GM12878 (cell line): ENCODE measurements around the gene OPN4. TPM values are rescaled to one million over a fixed set of nuclear protein-coding genes. Genes with fewer than 3 reads are reported as not detected.

Source experiments
- ATAC-seq: fragments of 200-7000 bp; cut with Tn5 transposase; 3 replicates; pipeline ENCODE4 v1.9.1; 2020; ENCODE audit warnings: mild to moderate bottlenecking, moderate library complexity
- BruUV-seq: library from RNA; stranded (reverse); fragments of 400-500 nt; replicated peaks from 2 replicates; lab custom pipeline; 2021; lab: Mats Ljungman, UMichigan
- CTCF ChIA-PET: fragments of 300-600 bp; sonication (Branson Sonifier 250); formaldehyde crosslinking; extraction: SDS; loops from one replicate; lab custom pipeline; 2021; ENCODE audit warnings: inconsistent platforms; lab: Yijun Ruan, JAX
- POLR2A ChIA-PET: fragments of 350-600 bp; formaldehyde crosslinking; extraction: SDS; loops from one replicate; lab custom pipeline; 2021; ENCODE audit warnings: inconsistent platforms; lab: Charles Lee
- RAD21 ChIA-PET: fragments of 300-600 bp; sonication (Branson Sonifier 250); formaldehyde crosslinking; loops from one replicate; lab custom pipeline; 2023; ENCODE audit warnings: antibody characterized with exemption; ENCODE audit not compliant: unreplicated experiment; lab: Charles Lee
- SMC1A ChIA-PET: fragments of 300-600 bp; sonication (Branson Sonifier 250); formaldehyde crosslinking; loops from one replicate; lab custom pipeline; 2023; ENCODE audit not compliant: unreplicated experiment, uncharacterized antibody; lab: Charles Lee
- DNase-seq: peaks from one replicate; pipeline ENCODE4 v3.0.0-alpha.2; 2011; ENCODE audit warnings: low read depth, low spot score
- FAIRE-seq: peaks from 3 replicates; lab custom pipeline; 2011; peaks lifted over from hg19 to GRCh38; lab: Jason Lieb, UNC
- H2AFZ ChIP-seq: 2 replicates; pipeline ENCODE4 v1.6.0; 2011; ENCODE audit warnings: low read depth, low read length, control low read depth; ENCODE audit not compliant: control insufficient read depth
- H3K27ac ChIP-seq: 2 replicates; pipeline ENCODE4 v1.5.1; 2011; ENCODE audit warnings: control low read depth; ENCODE audit not compliant: control insufficient read depth, insufficient read depth
- H3K27me3 ChIP-seq, 2 experiments: replicated peaks in 1 of 2; 2 replicates each; pipeline versions ENCODE4 v1.6.0 to v1.6.1; 2011; ENCODE audit warnings: low read length in 1 of 2; ENCODE audit not compliant: control insufficient read depth in 2 of 2, insufficient read depth in 2 of 2
- H3K36me3 ChIP-seq, 2 experiments: 2 replicates each; pipeline ENCODE4 v1.5.1; 2011; ENCODE audit warnings: low read length in 1 of 2; ENCODE audit not compliant: control insufficient read depth in 2 of 2, insufficient read depth in 2 of 2
- H3K4me1 ChIP-seq: 2 replicates; pipeline ENCODE4 v1.6.1; 2011; ENCODE audit warnings: mild to moderate bottlenecking, low read length, moderate library complexity, mixed read lengths; ENCODE audit not compliant: control insufficient read depth, insufficient read depth
- H3K4me2 ChIP-seq: 2 replicates; pipeline ENCODE4 v1.6.0; 2011; ENCODE audit warnings: control low read depth; ENCODE audit not compliant: control insufficient read depth, insufficient read depth
- H3K4me3 ChIP-seq: fragments of 200-600 bp; sonication (generic); 2 replicates; pipeline ENCODE4 v1.5.1; 2016
- H3K79me2 ChIP-seq: 2 replicates; pipeline ENCODE4 v1.6.0; 2011; ENCODE audit warnings: low read length; ENCODE audit not compliant: control insufficient read depth, insufficient read depth
- H3K9ac ChIP-seq: 2 replicates; pipeline ENCODE4 v1.8.0; 2011; ENCODE audit warnings: low read length, control low read depth, mixed read lengths; ENCODE audit not compliant: control insufficient read depth, insufficient read depth
- H3K9me3 ChIP-seq: replicated peaks from 3 replicates; pipeline ENCODE4 v1.5.1; 2011; ENCODE audit warnings: mild to moderate bottlenecking, low read length; ENCODE audit not compliant: control insufficient read depth, insufficient read depth
- H4K20me1 ChIP-seq: 2 replicates; pipeline ENCODE4 v1.6.0; 2011; ENCODE audit not compliant: control insufficient read depth, insufficient read depth
- CHD2 ChIP-seq: IDR thresholded peaks from 2 replicates; pipeline ENCODE4 v1.6.1; 2011; ENCODE audit warnings: low read depth, low read length, improper control_type of control experiment, borderline replicate concordance
- CREB1 ChIP-seq: IDR thresholded peaks from 2 replicates; pipeline ENCODE4 v1.6.1; 2012; ENCODE audit warnings: low read depth, mild to moderate bottlenecking, inconsistent platforms
- ETV6 ChIP-seq, 2 experiments: fragments of 450-650 bp in 1 of 2; IDR thresholded peaks in 1 of 2; conservative IDR thresholded peaks in 1 of 2; 2 replicates each; pipeline ENCODE4 v1.6.1; 2014; ENCODE audit warnings: antibody characterized with exemption in 1 of 2, borderline replicate concordance in 1 of 2, low read depth in 1 of 2, mild to moderate bottlenecking in 1 of 2, moderate library complexity in 1 of 2
- FOXM1 ChIP-seq: IDR thresholded peaks from 2 replicates; pipeline ENCODE4 v1.6.1; 2012; ENCODE audit warnings: low read depth, mild to moderate bottlenecking, inconsistent platforms, low read length, moderate library complexity
- IKZF1 ChIP-seq: fragments of 450-650 bp; conservative IDR thresholded peaks from 2 replicates; pipeline ENCODE4 v1.6.1; 2017; ENCODE audit warnings: antibody characterized with exemption, mild to moderate bottlenecking
- LARP7 ChIP-seq: fragments of 450-650 bp; IDR thresholded peaks from 2 replicates; pipeline ENCODE4 v1.6.1; 2017; ENCODE audit warnings: mild to moderate bottlenecking
- MEF2A ChIP-seq: IDR thresholded peaks from 2 replicates; pipeline ENCODE4 v1.6.1; 2011; ENCODE audit warnings: low read depth, mild to moderate bottlenecking, low read length, moderate library complexity; ENCODE audit not compliant: insufficient read depth
- PML ChIP-seq: IDR thresholded peaks from 2 replicates; pipeline ENCODE4 v1.6.1; 2012; ENCODE audit warnings: low read length, inconsistent platforms
- POLR2AphosphoS5 ChIP-seq: IDR thresholded peaks from 2 replicates; pipeline ENCODE4 v1.6.1; 2011; ENCODE audit warnings: mild to moderate bottlenecking, low read length, inconsistent platforms
- RB1 ChIP-seq: fragments of 450-650 bp; formaldehyde crosslinking; IDR thresholded peaks from 2 replicates; pipeline ENCODE4 v1.6.1; 2017; ENCODE audit warnings: mild to moderate bottlenecking, borderline replicate concordance
- RUNX3 ChIP-seq: IDR thresholded peaks from 2 replicates; pipeline ENCODE4 v1.6.1; 2012; ENCODE audit warnings: low read length, inconsistent platforms
- SUPT20H ChIP-seq: IDR thresholded peaks from 2 replicates; pipeline ENCODE4 v1.6.1; 2011; ENCODE audit warnings: low read depth, mild to moderate bottlenecking, low read length, moderate library complexity, borderline replicate concordance; ENCODE audit not compliant: control insufficient read depth
- TBL1XR1 ChIP-seq: IDR thresholded peaks from 2 replicates; pipeline ENCODE4 v1.6.1; 2012; ENCODE audit warnings: low read depth, low read length, improper control_type of control experiment
- WGBS: methylation state at CpG from one replicate; pipeline ENCODE4 v1.1.6; 2016; ENCODE audit warnings: low lambda C conversion rate; ENCODE audit not compliant: insufficient replicate concordance, insufficient coverage; ENCODE audit errors: missing lambda C conversion rate; 5-methylcytosine and 5-hydroxymethylcytosine counted together
- in situ Hi-C: fragments of 300-500 bp; cut with MboI; formaldehyde crosslinking; loops from 9 replicates; pipeline ENCODE4 v1.14.3; 2018; ENCODE audit warnings: mixed read lengths
- intact Hi-C: fragments of 100-400 bp; cut with micrococcal nuclease; formaldehyde crosslinking; loops from one replicate; pipeline ENCODE4 v1.14.2; 2022; ENCODE audit not compliant: unreplicated experiment
- polyA plus RNA-seq, 11 experiments: library from polyadenylated mRNA; depleted of rRNA in 4 of 11; unstranded in 6 of 11; stranded (reverse) in 5 of 11; fragments of >200 nt; fragmentation: Nextera tagmentation in 4 of 11; fragmentation: Illumina TruSeq in 1 of 11; extraction: Ambion mirVana in 4 of 11; extraction: Trizol in 1 of 11; gene quantifications; 1 replicate in 1 of 11; 2 replicates in 10 of 11; pipeline versions ENCODE4 v1.2.1 to v1.2.3, GENCODE V29; 2011 to 2016; ENCODE audit warnings: inconsistent platforms in 2 of 11, missing spikeins in 2 of 11, low read depth in 1 of 11
- total RNA-seq, 4 experiments: library from RNA; depleted of rRNA in 3 of 4; stranded (reverse); fragments of >200 nt in 3 of 4; fragmentation: Illumina TruSeq in 1 of 4; extraction: Trizol in 1 of 4; gene quantifications; 2 replicates each; pipeline versions ENCODE4 v1.2.1 to v1.2.3, GENCODE V29; 2013 to 2021
- TF ChIP-seq, protein P1 (sequence below): fragments of 450-650 bp; IDR thresholded peaks from 2 replicates; pipeline ENCODE4 v1.6.1; 2017; ENCODE audit warnings: mild to moderate bottlenecking
- TF ChIP-seq, protein P2 (sequence below): IDR thresholded peaks from 2 replicates; pipeline ENCODE4 v1.6.1; 2012; ENCODE audit warnings: low read depth, low read length, improper control_type of control experiment
- TF ChIP-seq, protein P3 (sequence below): fragments of 450-650 bp; IDR thresholded peaks from 2 replicates; pipeline ENCODE4 v1.6.1; 2016; ENCODE audit warnings: mild to moderate bottlenecking
- TF ChIP-seq, protein P4 (sequence below): fragments of 450-650 bp; IDR thresholded peaks from 2 replicates; pipeline ENCODE4 v1.6.1; 2017; ENCODE audit warnings: low read depth, mild to moderate bottlenecking, moderate library complexity

Gene OPN4
- total and polyA plus RNA-seq, 10 of the 15 experiments (the other 5 are each of a cell fraction or from before 2014, with no cell fraction given), result not detected

DNA sequence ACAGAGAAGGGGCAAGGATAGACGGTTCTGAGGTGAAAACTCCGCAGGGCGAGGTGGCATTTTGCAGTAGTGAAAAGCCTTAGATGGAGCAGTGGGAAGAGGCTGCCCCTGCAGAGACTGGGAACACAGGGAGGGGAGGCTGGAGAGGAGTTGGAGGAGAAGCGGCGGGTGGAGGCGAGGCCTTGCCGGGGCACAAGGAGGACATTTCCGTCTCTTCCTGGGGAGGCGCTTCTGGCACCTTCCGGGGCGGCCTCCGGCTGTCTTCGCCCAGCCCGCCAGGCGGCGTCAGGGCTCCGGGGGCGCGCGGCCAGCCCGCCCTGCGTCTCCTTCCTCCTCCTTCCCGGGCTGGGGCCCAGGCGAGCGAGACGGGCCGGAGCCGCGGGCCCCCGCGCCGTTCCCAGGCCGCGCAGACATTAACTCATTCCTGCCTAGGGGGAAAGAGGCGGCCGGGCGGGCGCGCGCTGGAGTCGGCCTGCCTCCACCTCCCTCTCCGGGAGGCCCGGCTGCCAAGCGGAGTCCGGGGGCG, 56.7 kb downstream of the OPN4 start:
- DNase-seq, result peak; percentile 45
- H3K4me1 ChIP-seq, result peaks cover 4% of the 10 kb centered on the region; the same call in 1 of the 2 replicates
- ChIA-PET POLR2A (interaction anchor here (0.6 to 1.8 kb wide), 2 partner anchors 46 to 260 kb away, joined by 3 to 13 read pairs; partner anchors contain the start of gene BMPR1A), RAD21 (interaction anchor here (1.5 to 2.3 kb wide), 2 partner anchors 168 to 188 kb away, joined by 4 to 12 read pairs; no protein-coding TSS in a partner anchor), SMC1A (interaction anchor here (1.5 kb wide), 1 partner anchor 176 kb away, joined by 3 read pairs; no protein-coding TSS in a partner anchor), CTCF (interaction anchor here (2.8 kb wide), 1 partner anchor 189 kb away, joined by 24 read pairs; no protein-coding TSS in a partner anchor)
- H4K20me1 ChIP-seq, result no peaks in the 10 kb centered on the region
- peak overlapping the region; percentile 91 for H3K4me2 ChIP-seq
- BruUV-seq, result no TSS peak
- intact Hi-C loops (loop anchor here (1.0 to 10.0 kb wide), 3 partner anchors 46 to 188 kb away; partner anchors contain the start of gene BMPR1A), in situ Hi-C loops (no loop called here)
- peak overlapping the region; percentile 73 for H3K27ac ChIP-seq
- H3K4me3 ChIP-seq, result peak overlapping the region; percentile 92
- 12% methylated on average over 16 of the region's 46 CpGs for WGBS
- no peaks in the 10 kb centered on the region for H3K36me3 ChIP-seq
- FAIRE-seq, result peak; percentile 31
- H3K79me2 ChIP-seq, result no peaks in the 10 kb centered on the region
- H3K27me3 ChIP-seq, result no peaks in the 10 kb centered on the region
- H2AFZ ChIP-seq, result peak overlapping the region; percentile 99
- H3K9me3 ChIP-seq, result no peaks in the 10 kb centered on the region
- ATAC-seq, result peak; percentile 94
- peak overlapping the region; percentile 91 for H3K9ac ChIP-seq
- TF ChIP-seq, protein P1, sequence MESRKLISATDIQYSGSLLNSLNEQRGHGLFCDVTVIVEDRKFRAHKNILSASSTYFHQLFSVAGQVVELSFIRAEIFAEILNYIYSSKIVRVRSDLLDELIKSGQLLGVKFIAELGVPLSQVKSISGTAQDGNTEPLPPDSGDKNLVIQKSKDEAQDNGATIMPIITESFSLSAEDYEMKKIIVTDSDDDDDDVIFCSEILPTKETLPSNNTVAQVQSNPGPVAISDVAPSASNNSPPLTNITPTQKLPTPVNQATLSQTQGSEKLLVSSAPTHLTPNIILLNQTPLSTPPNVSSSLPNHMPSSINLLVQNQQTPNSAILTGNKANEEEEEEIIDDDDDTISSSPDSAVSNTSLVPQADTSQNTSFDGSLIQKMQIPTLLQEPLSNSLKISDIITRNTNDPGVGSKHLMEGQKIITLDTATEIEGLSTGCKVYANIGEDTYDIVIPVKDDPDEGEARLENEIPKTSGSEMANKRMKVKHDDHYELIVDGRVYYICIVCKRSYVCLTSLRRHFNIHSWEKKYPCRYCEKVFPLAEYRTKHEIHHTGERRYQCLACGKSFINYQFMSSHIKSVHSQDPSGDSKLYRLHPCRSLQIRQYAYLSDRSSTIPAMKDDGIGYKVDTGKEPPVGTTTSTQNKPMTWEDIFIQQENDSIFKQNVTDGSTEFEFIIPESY, result no peak
- TF ChIP-seq RUNX3, result peak; percentile 25; the same call in 1 of the 2 replicates
- peak in 1 of 2 experiments; percentile 67; a peak in 2 of 4 replicates for TF ChIP-seq ETV6 (conservative IDR thresholded peaks at IDR 0.05 in 1 of 2, IDR thresholded peaks at IDR 0.05 in 1 of 2; ENCODE audit: borderline replicate concordance in 1 of 2, low read depth in 1 of 2)
- TF ChIP-seq LARP7, result 0 out of 2 replicates have a peak, but pooled peaks have one; percentile 81
- peak; percentile 94 for TF ChIP-seq IKZF1
- TF ChIP-seq, protein P2, sequence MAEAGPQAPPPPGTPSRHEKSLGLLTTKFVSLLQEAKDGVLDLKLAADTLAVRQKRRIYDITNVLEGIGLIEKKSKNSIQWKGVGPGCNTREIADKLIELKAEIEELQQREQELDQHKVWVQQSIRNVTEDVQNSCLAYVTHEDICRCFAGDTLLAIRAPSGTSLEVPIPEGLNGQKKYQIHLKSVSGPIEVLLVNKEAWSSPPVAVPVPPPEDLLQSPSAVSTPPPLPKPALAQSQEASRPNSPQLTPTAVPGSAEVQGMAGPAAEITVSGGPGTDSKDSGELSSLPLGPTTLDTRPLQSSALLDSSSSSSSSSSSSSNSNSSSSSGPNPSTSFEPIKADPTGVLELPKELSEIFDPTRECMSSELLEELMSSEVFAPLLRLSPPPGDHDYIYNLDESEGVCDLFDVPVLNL, result peak; percentile 27; the same call in 1 of the 2 replicates
- 0 out of 2 replicates have a peak, but pooled peaks have one; percentile 33 for TF ChIP-seq FOXM1
- TF ChIP-seq RB1, result peak; percentile 69; the same call in 1 of the 2 replicates
- 0 out of 2 replicates have a peak, but pooled peaks have one; percentile 48 for TF ChIP-seq PML
- no peak for TF ChIP-seq CHD2
- 0 out of 2 replicates have a peak, but pooled peaks have one; percentile 30 for TF ChIP-seq TBL1XR1
- TF ChIP-seq, protein P3, sequence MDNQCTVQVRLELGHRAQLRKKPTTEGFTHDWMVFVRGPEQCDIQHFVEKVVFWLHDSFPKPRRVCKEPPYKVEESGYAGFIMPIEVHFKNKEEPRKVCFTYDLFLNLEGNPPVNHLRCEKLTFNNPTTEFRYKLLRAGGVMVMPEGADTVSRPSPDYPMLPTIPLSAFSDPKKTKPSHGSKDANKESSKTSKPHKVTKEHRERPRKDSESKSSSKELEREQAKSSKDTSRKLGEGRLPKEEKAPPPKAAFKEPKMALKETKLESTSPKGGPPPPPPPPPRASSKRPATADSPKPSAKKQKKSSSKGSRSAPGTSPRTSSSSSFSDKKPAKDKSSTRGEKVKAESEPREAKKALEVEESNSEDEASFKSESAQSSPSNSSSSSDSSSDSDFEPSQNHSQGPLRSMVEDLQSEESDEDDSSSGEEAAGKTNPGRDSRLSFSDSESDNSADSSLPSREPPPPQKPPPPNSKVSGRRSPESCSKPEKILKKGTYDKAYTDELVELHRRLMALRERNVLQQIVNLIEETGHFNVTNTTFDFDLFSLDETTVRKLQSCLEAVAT, result peak; percentile 96
- no peak for TF ChIP-seq MEF2A
- no peak for TF ChIP-seq SUPT20H
- TF ChIP-seq POLR2AphosphoS5, result peak; percentile 62; the same call in 1 of the 2 replicates
- peak; percentile 61 for TF ChIP-seq CREB1
- TF ChIP-seq, protein P4, sequence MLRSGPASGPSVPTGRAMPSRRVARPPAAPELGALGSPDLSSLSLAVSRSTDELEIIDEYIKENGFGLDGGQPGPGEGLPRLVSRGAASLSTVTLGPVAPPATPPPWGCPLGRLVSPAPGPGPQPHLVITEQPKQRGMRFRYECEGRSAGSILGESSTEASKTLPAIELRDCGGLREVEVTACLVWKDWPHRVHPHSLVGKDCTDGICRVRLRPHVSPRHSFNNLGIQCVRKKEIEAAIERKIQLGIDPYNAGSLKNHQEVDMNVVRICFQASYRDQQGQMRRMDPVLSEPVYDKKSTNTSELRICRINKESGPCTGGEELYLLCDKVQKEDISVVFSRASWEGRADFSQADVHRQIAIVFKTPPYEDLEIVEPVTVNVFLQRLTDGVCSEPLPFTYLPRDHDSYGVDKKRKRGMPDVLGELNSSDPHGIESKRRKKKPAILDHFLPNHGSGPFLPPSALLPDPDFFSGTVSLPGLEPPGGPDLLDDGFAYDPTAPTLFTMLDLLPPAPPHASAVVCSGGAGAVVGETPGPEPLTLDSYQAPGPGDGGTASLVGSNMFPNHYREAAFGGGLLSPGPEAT, result 0 out of 2 replicates have a peak, but pooled peaks have one; percentile 46
